Spleen (tissue), 11 donors: Measurements from ENCODE around the gene APOC3. TPM values are rescaled to one million over a fixed set of nuclear protein-coding genes. Genes with fewer than 3 reads are reported as not detected.

Source experiments
- DNase-seq: peaks from one replicate; pipeline ENCODE4 v3.0.0-alpha.2; 2020
- H3K27ac ChIP-seq, 8 donors: fragments of 200-600 bp; sonication (generic) in 7 of 8; 1 replicate in 4 of 8; 2 replicates in 4 of 8; pipeline versions ENCODE4 v1.5.0 to v1.8.0; 2016 to 2021; ENCODE audit warnings: inconsistent platforms in 4 of 8, mild to moderate bottlenecking in 4 of 8, moderate library complexity in 1 of 8
- H3K27me3 ChIP-seq, 7 donors: fragments of 200-600 bp; sonication (generic) in 6 of 7; replicated peaks in 1 of 7; 1 replicate in 4 of 7; 2 replicates in 3 of 7; pipeline versions ENCODE4 v1.5.0 to v1.8.0; 2016 to 2021; ENCODE audit warnings: inconsistent platforms in 3 of 7, mild to moderate bottlenecking in 1 of 7
- H3K36me3 ChIP-seq, 6 donors: fragments of 200-600 bp; sonication (generic) in 5 of 6; 1 replicate in 4 of 6; 2 replicates in 2 of 6; pipeline versions ENCODE4 v1.5.0 to v1.8.0; 2016 to 2021; ENCODE audit warnings: inconsistent platforms in 2 of 6
- H3K4me1 ChIP-seq, 6 donors: fragments of 200-600 bp; sonication (generic) in 5 of 6; 1 replicate in 3 of 6; 2 replicates in 3 of 6; pipeline versions ENCODE4 v1.5.0 to v1.8.0; 2016 to 2021; ENCODE audit warnings: inconsistent platforms in 3 of 6
- H3K4me3 ChIP-seq, 8 donors: fragments of 200-600 bp; sonication (generic) in 7 of 8; 1 replicate in 4 of 8; 2 replicates in 4 of 8; pipeline versions ENCODE4 v1.5.0 to v1.8.0; 2016 to 2021; ENCODE audit warnings: inconsistent platforms in 4 of 8, mild to moderate bottlenecking in 4 of 8, moderate library complexity in 2 of 8
- H3K9me3 ChIP-seq, 8 donors: fragments of 200-600 bp; sonication (generic) in 7 of 8; 1 replicate in 4 of 8; 2 replicates in 4 of 8; pipeline versions ENCODE4 v1.5.0 to v1.8.0; 2016 to 2021; ENCODE audit warnings: inconsistent platforms in 4 of 8
- POLR2A ChIP-seq, 3 donors: fragments of 450-650 bp; IDR thresholded peaks; one replicate each; pipeline ENCODE4 v1.5.1; 2017; ENCODE audit warnings: antibody characterized with exemption in 3 of 3, mild to moderate bottlenecking in 1 of 3
- POLR2AphosphoS5 ChIP-seq, 3 donors: sonication (generic); formaldehyde crosslinking; IDR thresholded peaks; one replicate each; pipeline ENCODE4 v1.5.1; 2017; ENCODE audit warnings: antibody characterized with exemption in 3 of 3
- WGBS, 5 donors: extraction: QIAGEN DNeasy Blood & Tissue Kit in 3 of 5; methylation state at CpG; one replicate each; pipeline versions ENCODE4 v1.1.5 to v1.1.7; 2013 to 2018; 5-methylcytosine and 5-hydroxymethylcytosine counted together
- intact Hi-C: fragments of 100-400 bp; cut with DNase I; formaldehyde crosslinking; loops from one replicate; pipeline ENCODE4 v1.15.0; 2023; ENCODE audit warnings: low total_unique reads
- polyA plus RNA-seq, 3 donors: library from polyadenylated mRNA; stranded (reverse); fragments of 200-250 nt; gene quantifications; one replicate each; pipeline ENCODE4 v1.2.1, GENCODE V29; 2013
- total RNA-seq, 7 donors: library from RNA; depleted of rRNA in 3 of 7; stranded (reverse); fragments of >200 nt in 3 of 7; fragmentation: NEBNext Ultra II Directional in 4 of 7; extraction: Animal tissue kit (Norgen Biotek cat#: 25700) in 4 of 7; gene quantifications; one replicate each; pipeline versions ENCODE4 v1.1.0 to v1.2.1, GENCODE V29; 2016 to 2021
- TF ChIP-seq, protein P1 (sequence below), 11 experiments: fragments of 200-600 bp in 7 of 11; fragments of 450-650 bp in 4 of 11; sonication (generic) in 4 of 11; IDR thresholded peaks in 8 of 11; conservative IDR thresholded peaks in 3 of 11; 1 replicate in 7 of 11; 2 replicates in 4 of 11; pipeline versions ENCODE4 v1.4.0 to v1.8.0; 2016 to 2021; ENCODE audit warnings: antibody characterized with exemption in 11 of 11, inconsistent platforms in 4 of 11, mild to moderate bottlenecking in 1 of 11
- donor health status: healthy with polysubstance abuse.
- donor health status: DM: no; HTN: no; CAD: no; lungs with moderate emphysema.
- donor health status: DM: no; HTN: no; CAD: no.
- donor health status: Bipolar disorder and iron deficiency.
- donor health status: healthy.
- donor health status: DM: no; HTN: no; CAD: no.
- donor health status: DM: yes; HTN: yes; CAD: no.

Gene APOC3
- total and polyA plus RNA-seq, 10 donors, result 0.70 TPM; not detected in 9

DNA sequence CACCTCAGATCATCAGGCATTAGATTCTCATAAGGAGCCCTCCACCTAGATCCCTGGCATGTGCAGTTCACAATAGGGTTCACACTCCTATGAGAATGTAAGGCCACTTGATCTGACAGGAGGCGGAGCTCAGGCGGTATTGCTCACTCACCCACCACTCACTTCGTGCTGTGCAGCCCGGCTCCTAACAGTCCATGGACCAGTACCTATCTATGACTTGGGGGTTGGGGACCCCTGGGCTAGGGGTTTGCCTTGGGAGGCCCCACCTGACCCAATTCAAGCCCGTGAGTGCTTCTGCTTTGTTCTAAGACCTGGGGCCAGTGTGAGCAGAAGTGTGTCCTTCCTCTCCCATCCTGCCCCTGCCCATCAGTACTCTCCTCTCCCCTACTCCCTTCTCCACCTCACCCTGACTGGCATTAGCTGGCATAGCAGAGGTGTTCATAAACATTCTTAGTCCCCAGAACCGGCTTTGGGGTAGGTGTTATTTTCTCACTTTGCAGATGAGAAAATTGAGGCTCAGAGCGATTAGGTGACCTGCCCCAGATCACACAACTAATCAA, 2.2 kb downstream of the APOC3 start:
- Histone ChIP-seq H3K36me3 (no peaks in the 10 kb centered on the region), H3K4me3 (no peak overlapping the region), H3K9me3 (no peaks in the 10 kb centered on the region), H3K4me1 (peaks cover 9 to 24% (median 19%) of the 10 kb centered on the region in 6 donors), H3K27me3 (peaks cover 0 to 8% (median 0%) of the 10 kb centered on the region in 7 donors), H3K27ac (no peak overlapping the region)
- peak; percentile 47 for DNase-seq
- WGBS, 5 donors, result 90 to 92% (median 91%) methylated on average over 6 to 7 of the region's 7 CpGs
- intact Hi-C loops, result no loop called here
- TF ChIP-seq POLR2A (IDR thresholded peaks at IDR 0.05) (no peak), POLR2AphosphoS5 (IDR thresholded peaks at IDR 0.05) (no peak)
- TF ChIP-seq, protein P1, sequence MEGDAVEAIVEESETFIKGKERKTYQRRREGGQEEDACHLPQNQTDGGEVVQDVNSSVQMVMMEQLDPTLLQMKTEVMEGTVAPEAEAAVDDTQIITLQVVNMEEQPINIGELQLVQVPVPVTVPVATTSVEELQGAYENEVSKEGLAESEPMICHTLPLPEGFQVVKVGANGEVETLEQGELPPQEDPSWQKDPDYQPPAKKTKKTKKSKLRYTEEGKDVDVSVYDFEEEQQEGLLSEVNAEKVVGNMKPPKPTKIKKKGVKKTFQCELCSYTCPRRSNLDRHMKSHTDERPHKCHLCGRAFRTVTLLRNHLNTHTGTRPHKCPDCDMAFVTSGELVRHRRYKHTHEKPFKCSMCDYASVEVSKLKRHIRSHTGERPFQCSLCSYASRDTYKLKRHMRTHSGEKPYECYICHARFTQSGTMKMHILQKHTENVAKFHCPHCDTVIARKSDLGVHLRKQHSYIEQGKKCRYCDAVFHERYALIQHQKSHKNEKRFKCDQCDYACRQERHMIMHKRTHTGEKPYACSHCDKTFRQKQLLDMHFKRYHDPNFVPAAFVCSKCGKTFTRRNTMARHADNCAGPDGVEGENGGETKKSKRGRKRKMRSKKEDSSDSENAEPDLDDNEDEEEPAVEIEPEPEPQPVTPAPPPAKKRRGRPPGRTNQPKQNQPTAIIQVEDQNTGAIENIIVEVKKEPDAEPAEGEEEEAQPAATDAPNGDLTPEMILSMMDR (IDR thresholded peaks at IDR 0.05 in 8 of 11, conservative IDR thresholded peaks at IDR 0.05 in 3 of 11), result no peak

DNA sequence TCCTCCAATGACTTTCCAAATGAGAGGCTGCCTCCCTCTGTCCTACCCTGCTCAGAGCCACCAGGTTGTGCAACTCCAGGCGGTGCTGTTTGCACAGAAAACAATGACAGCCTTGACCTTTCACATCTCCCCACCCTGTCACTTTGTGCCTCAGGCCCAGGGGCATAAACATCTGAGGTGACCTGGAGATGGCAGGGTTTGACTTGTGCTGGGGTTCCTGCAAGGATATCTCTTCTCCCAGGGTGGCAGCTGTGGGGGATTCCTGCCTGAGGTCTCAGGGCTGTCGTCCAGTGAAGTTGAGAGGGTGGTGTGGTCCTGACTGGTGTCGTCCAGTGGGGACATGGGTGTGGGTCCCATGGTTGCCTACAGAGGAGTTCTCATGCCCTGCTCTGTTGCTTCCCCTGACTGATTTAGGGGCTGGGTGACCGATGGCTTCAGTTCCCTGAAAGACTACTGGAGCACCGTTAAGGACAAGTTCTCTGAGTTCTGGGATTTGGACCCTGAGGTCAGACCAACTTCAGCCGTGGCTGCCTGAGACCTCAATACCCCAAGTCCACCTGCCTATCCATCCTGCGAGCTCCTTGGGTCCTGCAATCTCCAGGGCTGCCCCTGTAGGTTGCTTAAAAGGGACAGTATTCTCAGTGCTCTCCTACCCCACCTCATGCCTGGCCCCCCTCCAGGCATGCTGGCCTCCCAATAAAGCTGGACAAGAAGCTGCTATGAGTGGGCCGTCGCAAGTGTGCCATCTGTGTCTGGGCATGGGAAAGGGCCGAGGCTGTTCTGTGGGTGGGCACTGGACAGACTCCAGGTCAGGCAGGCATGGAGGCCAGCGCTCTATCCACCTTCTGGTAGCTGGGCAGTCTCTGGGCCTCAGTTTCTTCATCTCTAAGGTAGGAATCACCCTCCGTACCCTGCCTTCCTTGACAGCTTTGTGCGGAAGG, 2.9 kb downstream of the APOC3 start:
- DNase-seq, result peak; percentile 61
- Histone ChIP-seq H3K4me3 (no peak overlapping the region), H3K4me1 (peaks cover 9 to 29% (median 19%) of the 10 kb centered on the region in 6 donors), H3K27ac (no peak overlapping the region), H3K9me3 (no peaks in the 10 kb centered on the region), H3K27me3 (peaks cover 0 to 8% (median 0%) of the 10 kb centered on the region in 7 donors), H3K36me3 (no peaks in the 10 kb centered on the region)
- 77 to 86% (median 78%) methylated on average over 5 to 13 of the region's 13 CpGs for WGBS, 5 donors
- intact Hi-C loops, result no loop called here
- TF ChIP-seq POLR2AphosphoS5 (IDR thresholded peaks at IDR 0.05) (no peak), POLR2A (IDR thresholded peaks at IDR 0.05) (no peak)
- TF ChIP-seq, protein P1 (IDR thresholded peaks at IDR 0.05 in 8 of 11, conservative IDR thresholded peaks at IDR 0.05 in 3 of 11), result no peak

DNA sequence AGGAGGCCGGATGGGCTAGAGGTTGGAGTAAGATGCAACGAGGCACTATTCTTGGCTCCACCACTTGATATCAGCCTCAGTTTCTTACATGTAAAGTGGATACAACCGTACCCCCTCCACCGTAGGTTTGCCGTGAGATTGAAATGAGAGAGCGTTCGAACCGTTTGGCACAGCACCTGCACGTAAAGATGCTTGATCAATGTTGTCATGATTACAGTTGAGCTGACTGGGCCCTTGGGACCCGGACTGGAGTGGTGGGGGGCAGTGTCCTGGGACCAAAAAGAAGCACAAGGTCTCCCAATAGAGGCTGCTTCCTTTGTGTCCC, 3.7 kb downstream of the APOC3 start:
- TF ChIP-seq, protein P1 (IDR thresholded peaks at IDR 0.05 in 8 of 11, conservative IDR thresholded peaks at IDR 0.05 in 3 of 11), result no peak
- TF ChIP-seq POLR2A (IDR thresholded peaks at IDR 0.05) (no peak), POLR2AphosphoS5 (IDR thresholded peaks at IDR 0.05) (no peak)
- no peaks in the 10 kb centered on the region for H3K36me3 ChIP-seq
- H3K4me3 ChIP-seq, result no peak overlapping the region
- H3K4me1 ChIP-seq, result peaks cover 9 to 30% (median 19%) of the 10 kb centered on the region in 6 donors
- intact Hi-C loops, result no loop called here
- WGBS, 5 donors, result 89 to 96% (median 93%) methylated on average over 10 of the region's 10 CpGs
- peaks cover 0 to 8% (median 0%) of the 10 kb centered on the region in 7 donors for H3K27me3 ChIP-seq
- H3K9me3 ChIP-seq, result no peaks in the 10 kb centered on the region
- no peak overlapping the region for H3K27ac ChIP-seq
- DNase-seq, result no peak
